Psoas muscle (tissue), 8 donors: ENCODE data around the gene LCN10. TPM values are rescaled to one million over a fixed set of nuclear protein-coding genes. Genes with fewer than 3 reads are reported as not detected.

Experiments
- ATAC-seq, 4 donors: fragments of 200-7000 bp; cut with Tn5 transposase; one replicate each; pipeline ENCODE4 v1.9.1; 2020; ENCODE audit warnings: moderate library complexity in 3 of 4, mild to moderate bottlenecking in 2 of 4
- DNase-seq, 2 donors: peaks; one replicate each; pipeline ENCODE4 v3.0.0-alpha.2; 2020
- H3K27ac ChIP-seq: fragments of 200-600 bp; one replicate; pipeline ENCODE4 v1.8.0; 2022
- H3K27me3 ChIP-seq, 3 donors: fragments of 200-600 bp in 1 of 3; one replicate each; pipeline versions ENCODE4 v1.6.1 to v1.8.0; 2013 to 2022; ENCODE audit warnings: low read length in 2 of 3, mild to moderate bottlenecking in 2 of 3, moderate library complexity in 1 of 3; ENCODE audit not compliant: insufficient read depth in 3 of 3
- H3K36me3 ChIP-seq, 2 donors: fragments of 200-600 bp in 1 of 2; one replicate each; pipeline versions ENCODE4 v1.6.1 to v1.8.0; 2013 to 2022; ENCODE audit warnings: low read depth in 1 of 2, mild to moderate bottlenecking in 1 of 2, moderate library complexity in 1 of 2; ENCODE audit not compliant: insufficient read depth in 1 of 2
- H3K4me1 ChIP-seq: fragments of 200-600 bp; one replicate; pipeline ENCODE4 v1.8.0; 2022
- H3K4me3 ChIP-seq: fragments of 200-600 bp; one replicate; pipeline ENCODE4 v1.8.0; 2022; ENCODE audit warnings: mild to moderate bottlenecking
- H3K9me3 ChIP-seq: fragments of 200-600 bp; one replicate; pipeline ENCODE4 v1.8.0; 2022
- CTCF ChIP-seq: fragments of 200-600 bp; IDR thresholded peaks from one replicate; pipeline ENCODE4 v1.8.0; 2022; ENCODE audit warnings: antibody characterized with exemption
- WGBS, 3 donors: extraction: QIAGEN DNeasy Blood & Tissue Kit; methylation state at CpG; one replicate each; pipeline versions ENCODE4 v1.1.6 to v1.1.7; 2013; 5-methylcytosine and 5-hydroxymethylcytosine counted together
- intact Hi-C, 2 donors: fragments of 100-400 bp; cut with DNase I; formaldehyde crosslinking; loops; one replicate each; pipeline versions ENCODE4 v1.11.0 to v1.14.2; 2022
- polyA plus RNA-seq, 3 donors: library from polyadenylated mRNA; stranded (reverse); fragments of 200-250 nt; gene quantifications; one replicate each; pipeline ENCODE4 v1.2.3, GENCODE V29; 2013
- total RNA-seq, 4 donors: library from RNA; stranded (reverse); fragmentation: NEBNext Ultra II Directional in 2 of 4; extraction: Animal tissue kit (Norgen Biotek cat#: 25700) in 2 of 4; gene quantifications; one replicate each; pipeline versions ENCODE4 v1.2.1 to v1.2.4, GENCODE V29; 2021 to 2023
- donor health status: healthy with polysubstance abuse.
- donor health status: DM: no; HTN: no; CAD: no; lungs with moderate emphysema.
- donor health status: Bipolar disorder and iron deficiency.
- donor health status: healthy.
- donor health status: DM: yes; HTN: yes; CAD: no.
- donor health status: DM: no; HTN: no; CAD: no.
- donor health status: DM: no; HTN: no; CAD: no.
- donor health status: DM: yes; HTN: yes; CAD: no.

The LCN10 gene
- total and polyA plus RNA-seq, 7 donors = 3.0 to 4.9 (median 4.0) TPM; not detected in 1

- H3K9me3 ChIP-seq = no peaks in the 10 kb centered on the region
- peaks cover 8 to 61% of the 10 kb centered on the region in 2 donors for H3K36me3 ChIP-seq
- DNase-seq = no peak
- TF ChIP-seq CTCF = no peak
- no peak overlapping the region for H3K27ac ChIP-seq
- 90 to 91% (median 91%) methylated on average over 32 of the region's 32 CpGs for WGBS, 3 donors
- intact Hi-C loops = no loop called here
- no peaks in the 10 kb centered on the region for H3K27me3 ChIP-seq
- no peak for ATAC-seq
- peaks cover 33% of the 10 kb centered on the region for H3K4me1 ChIP-seq
- H3K4me3 ChIP-seq = no peak overlapping the region
Observed at GRCh38 chr9:136723362-136723976, 19.3 kb downstream of the LCN10 start.

- H3K9me3 ChIP-seq = no peaks in the 10 kb centered on the region
- H3K27ac ChIP-seq = no peak overlapping the region
- ATAC-seq (no peak), DNase-seq (no peak)
- no peak overlapping the region for H3K4me3 ChIP-seq
- WGBS, 3 donors = 86 to 91% (median 88%) methylated on average over 24 of the region's 24 CpGs
- no peak for TF ChIP-seq CTCF
- intact Hi-C loops = no loop called here
- peaks cover 33% of the 10 kb centered on the region for H3K4me1 ChIP-seq
- H3K36me3 ChIP-seq = peaks cover 8 to 61% of the 10 kb centered on the region in 2 donors
- H3K27me3 ChIP-seq = no peaks in the 10 kb centered on the region
Observed at GRCh38 chr9:136722969-136723356, 19.8 kb downstream of the LCN10 start.

- H3K4me1 ChIP-seq = peaks cover 33% of the 10 kb centered on the region
Observed at GRCh38 chr9:136722093-136722968, 20.4 kb downstream of the LCN10 start.

GRCh38 chr9:136721339-136722092 lies 21.2 kb downstream of the LCN10 start:
- Histone ChIP-seq H3K36me3 (peaks cover 8 to 56% of the 10 kb centered on the region in 2 donors), H3K27me3 (no peaks in the 10 kb centered on the region), H3K4me1 (peaks cover 24% of the 10 kb centered on the region), H3K9me3 (no peaks in the 10 kb centered on the region), H3K27ac (no peak overlapping the region), H3K4me3 (no peak overlapping the region)
- no peak for TF ChIP-seq CTCF
- ATAC-seq (peak; percentile 28 to 65 (median 40)), DNase-seq (peak in 1 of 2 donors; percentile 55)
- intact Hi-C loops = no loop called here
- 62 to 70% (median 65%) methylated on average over 28 to 30 of the region's 30 CpGs for WGBS, 3 donors

More at GRCh38 chr9:136722093-136722968, 20.4 kb downstream of the LCN10 start:
- intact Hi-C loops = no loop called here
- H3K36me3 ChIP-seq = peaks cover 8 to 61% of the 10 kb centered on the region in 2 donors
- H3K9me3 ChIP-seq = no peaks in the 10 kb centered on the region
- no peak for TF ChIP-seq CTCF
- H3K27me3 ChIP-seq = no peaks in the 10 kb centered on the region
- DNase-seq (no peak), ATAC-seq (no peak)
- WGBS, 3 donors = 79 to 82% (median 82%) methylated on average over 28 to 31 of the region's 31 CpGs
- H3K4me3 ChIP-seq = no peak overlapping the region
- no peak overlapping the region for H3K27ac ChIP-seq
